GM06990 (cell line): ENCODE measurements around the gene VILL.

Experiments used
- DNase-seq: peaks from one replicate; pipeline ENCODE4 v3.0.0-alpha.2; 2011; ENCODE audit not compliant: insufficient read length; ENCODE audit errors: extremely low read depth
- H3K27me3 ChIP-seq: replicated peaks from 2 replicates; pipeline ENCODE4 v1.6.0; 2011; ENCODE audit warnings: low read length; ENCODE audit not compliant: control insufficient read depth, insufficient read depth
- H3K36me3 ChIP-seq: 2 replicates; pipeline ENCODE4 v1.5.1; 2011; ENCODE audit warnings: low read length; ENCODE audit not compliant: control insufficient read depth, insufficient read depth
- H3K4me3 ChIP-seq: replicated peaks from 2 replicates; pipeline ENCODE4 v1.5.1; 2011; ENCODE audit warnings: low read depth, mild to moderate bottlenecking, control low read depth, low read length
- CTCF ChIP-seq: IDR thresholded peaks from 2 replicates; pipeline ENCODE4 v1.5.1; 2011; ENCODE audit warnings: low read length, control low read depth, mild to moderate bottlenecking, inconsistent platforms; ENCODE audit not compliant: insufficient read depth, poor library complexity, severe bottlenecking

The VILL gene

GRCh38 chr3:38054499-38055001, 64.0 kb downstream of the VILL start:
- no peaks in the 10 kb centered on the region for H3K36me3 ChIP-seq
- TF ChIP-seq CTCF, result no peak
- no peak overlapping the region for H3K4me3 ChIP-seq
- no peak for DNase-seq
- no peaks in the 10 kb centered on the region for H3K27me3 ChIP-seq
